HG03342 (cell line): Measurements from ENCODE around the gene ERP29.
"Not testable (repeated sequence)": the region's sequence is repeated elsewhere in the genome, so short reads cannot be mapped to it uniquely, and the experiment has no call there.

Experiments used
- ATAC-seq: cut with Tn5 transposase; IDR thresholded peaks from one replicate; pipeline ENCODE4 v1.9.1; 2021; ENCODE audit warnings: mild to moderate bottlenecking, moderate library complexity; ENCODE audit not compliant: unreplicated experiment

Gene ERP29

DNA sequence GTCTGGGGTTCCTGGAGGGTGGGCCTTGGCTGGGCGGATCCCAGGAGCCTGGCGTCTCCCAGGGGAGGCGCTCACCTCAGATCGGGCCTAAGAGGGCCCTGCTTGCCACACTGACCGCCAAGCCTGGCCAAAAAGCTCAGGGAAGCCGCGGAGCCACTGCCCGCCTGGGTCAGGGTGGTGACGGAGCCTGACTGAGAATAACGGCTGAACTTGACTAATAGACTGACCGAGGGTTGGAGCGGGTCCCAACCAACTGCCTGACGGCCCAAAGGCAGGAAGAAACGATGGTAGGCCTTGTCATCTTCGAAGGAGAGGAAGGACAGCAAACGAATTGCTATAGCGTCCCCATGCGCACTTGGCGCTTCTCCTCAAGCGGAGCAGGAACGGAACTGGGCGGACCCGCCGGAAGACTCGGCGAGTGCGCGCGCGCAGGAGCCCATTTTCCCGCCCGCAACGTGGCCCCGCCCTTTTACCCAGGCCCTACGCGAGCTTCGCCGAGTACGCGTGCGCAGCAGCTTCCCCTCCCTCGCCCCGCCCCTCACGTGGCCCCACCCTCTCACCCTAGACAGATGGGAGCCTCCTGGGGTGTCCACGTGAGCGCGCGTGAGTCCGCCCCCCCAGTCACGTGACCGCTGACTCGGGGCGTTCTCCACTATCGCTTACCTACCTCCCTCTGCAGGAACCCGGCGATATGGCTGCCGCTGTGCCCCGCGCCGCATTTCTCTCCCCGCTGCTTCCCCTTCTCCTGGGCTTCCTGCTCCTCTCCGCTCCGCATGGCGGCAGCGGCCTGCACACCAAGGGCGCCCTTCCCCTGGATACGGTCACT is at the start of gene ERP29, which contains the start of gene TMEM116:
Gene ERP29, plus strand, starts transcription at position 652 of the 826 bp plus-strand sequence. Its CDS starts 40 bp downstream, at position 692.
Gene TMEM116, minus strand, starts transcription at position 391 of the 826 bp plus-strand sequence. CDS start 7,895 bp downstream, outside the sequence.
- peak; percentile 66 for ATAC-seq

DNA sequence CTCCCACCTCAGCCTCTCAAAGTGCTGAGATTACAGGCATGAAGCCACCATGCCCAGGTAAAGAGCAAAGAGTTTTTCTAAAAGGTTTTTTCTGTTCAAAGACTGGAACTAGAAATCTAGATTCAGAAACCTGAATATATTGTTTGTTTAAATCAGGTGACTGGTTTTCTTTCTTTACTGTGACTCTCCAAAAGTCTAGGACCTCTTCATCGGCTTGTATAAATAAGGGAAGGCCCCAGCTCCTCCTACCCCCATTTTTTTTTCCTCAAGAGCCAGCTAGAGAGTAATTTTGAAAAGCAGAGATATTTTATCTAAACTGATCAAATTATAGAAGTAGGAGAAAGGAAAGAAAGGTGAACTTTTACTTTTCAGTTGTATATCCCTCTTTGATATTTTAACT is 48.3 kb upstream of the ERP29 start:
- no peak for ATAC-seq

DNA sequence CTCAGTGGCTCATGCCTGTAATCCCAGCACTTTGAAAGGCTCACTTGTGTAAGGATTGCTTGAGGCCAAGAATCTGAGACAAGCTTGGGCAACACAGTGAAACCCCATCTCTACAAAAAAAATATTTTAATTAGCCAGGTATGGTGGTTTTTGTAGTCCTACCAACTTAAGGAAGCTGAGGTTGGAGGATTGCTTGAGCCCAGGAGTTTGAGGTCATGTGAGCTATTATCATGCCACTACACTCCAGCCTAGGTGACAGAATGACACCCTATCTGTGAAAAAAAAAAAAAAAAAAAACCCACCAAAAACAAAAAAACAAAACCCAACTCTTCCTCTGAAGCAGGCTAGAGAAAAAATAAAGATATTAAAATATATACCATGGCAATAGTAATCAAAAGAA is 41.4 kb upstream of the ERP29 start:
- no peak for ATAC-seq

DNA sequence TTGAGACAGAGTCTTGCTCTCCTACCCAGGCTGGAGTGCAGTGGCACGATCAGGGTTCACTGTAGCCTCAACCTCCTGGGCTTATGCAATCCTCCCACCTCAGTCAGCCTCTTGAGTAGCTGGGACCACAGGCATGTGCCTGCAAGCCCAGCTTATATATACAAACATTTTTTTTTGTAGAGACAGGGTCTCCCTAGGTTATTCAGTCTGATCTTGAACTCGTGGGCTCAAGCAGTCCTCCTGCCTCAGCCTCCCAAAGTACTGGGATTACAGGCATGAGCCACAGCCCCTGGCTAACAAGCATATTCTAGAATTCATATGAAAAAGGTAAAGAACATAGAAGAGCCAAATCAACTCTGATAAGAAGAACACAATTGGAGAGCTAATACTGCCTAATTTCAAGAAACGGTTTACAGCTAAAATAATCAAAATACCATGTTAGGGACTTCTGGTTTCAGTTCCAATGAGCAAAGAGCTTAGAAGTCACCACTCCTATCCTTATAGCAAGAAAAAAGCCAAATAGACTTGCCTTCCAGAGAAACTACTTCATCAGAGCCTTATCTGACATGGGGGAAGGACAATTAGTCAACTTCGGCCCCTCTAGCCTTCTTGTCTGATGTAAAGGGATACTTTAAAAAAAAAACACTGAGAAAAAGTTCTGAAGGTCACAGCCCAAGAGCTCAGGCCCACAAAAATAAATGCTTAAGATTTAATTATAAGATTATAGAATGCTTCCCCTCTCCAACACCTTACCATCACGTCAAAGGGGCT is 37.9 kb upstream of the ERP29 start:
- no peak for ATAC-seq

DNA sequence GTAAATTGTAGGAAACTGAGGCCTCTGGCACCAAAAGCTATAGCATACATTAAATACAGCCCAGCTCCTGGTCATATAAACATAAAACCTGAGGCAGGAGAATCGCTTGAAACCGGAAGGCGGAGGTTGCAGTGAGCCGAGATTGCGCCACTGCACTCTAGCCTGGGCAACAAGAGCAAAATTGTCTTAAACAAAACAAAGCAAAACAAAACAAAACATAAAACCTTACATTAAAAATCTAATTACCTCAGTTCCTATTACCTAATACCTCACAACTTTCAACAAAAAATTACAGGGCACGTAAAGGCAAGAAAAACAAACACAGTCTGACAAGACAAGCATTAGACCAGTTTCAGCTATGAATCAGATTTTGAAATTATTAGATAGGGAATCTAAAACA is 36.9 kb upstream of the ERP29 start:
- no peak for ATAC-seq

DNA sequence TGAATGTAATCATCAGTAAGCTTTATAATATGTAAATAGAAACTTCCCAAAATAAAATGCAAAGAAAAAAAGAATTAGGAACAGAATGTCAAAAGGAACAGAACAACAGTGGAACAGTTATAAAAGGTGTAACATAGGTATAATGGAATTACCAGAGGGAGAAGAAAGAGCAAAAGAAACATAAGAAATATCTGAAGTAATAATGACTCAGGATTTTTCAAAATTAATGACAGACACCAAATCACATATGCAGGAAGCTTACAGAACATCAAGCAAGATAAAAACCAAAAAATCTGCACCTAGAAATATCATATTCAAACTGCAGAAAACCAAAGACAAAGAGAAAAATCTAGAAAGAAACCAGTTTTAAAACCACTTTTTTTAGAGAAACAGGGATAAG is 36.4 kb upstream of the ERP29 start:
- no peak for ATAC-seq

DNA sequence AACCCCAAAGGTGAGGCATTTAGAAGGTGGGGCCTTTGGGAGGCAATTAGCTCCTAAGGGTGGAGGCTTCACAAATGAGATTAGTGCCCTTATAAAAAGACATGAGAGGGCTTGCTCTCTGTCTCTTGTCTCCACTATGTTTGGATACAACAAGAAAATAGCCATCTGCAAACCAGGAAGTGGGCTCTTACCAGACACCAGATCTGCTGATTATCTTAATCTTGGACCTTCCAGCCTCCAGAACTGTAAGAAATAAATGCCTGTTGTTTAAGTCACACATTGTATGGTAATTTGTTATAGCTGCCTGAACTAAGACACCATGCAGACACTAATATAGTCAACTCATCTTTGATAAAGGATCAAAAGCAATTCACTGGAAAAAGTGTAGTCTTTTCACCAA is 34.7 kb upstream of the ERP29 start:
- ATAC-seq = no peak

DNA sequence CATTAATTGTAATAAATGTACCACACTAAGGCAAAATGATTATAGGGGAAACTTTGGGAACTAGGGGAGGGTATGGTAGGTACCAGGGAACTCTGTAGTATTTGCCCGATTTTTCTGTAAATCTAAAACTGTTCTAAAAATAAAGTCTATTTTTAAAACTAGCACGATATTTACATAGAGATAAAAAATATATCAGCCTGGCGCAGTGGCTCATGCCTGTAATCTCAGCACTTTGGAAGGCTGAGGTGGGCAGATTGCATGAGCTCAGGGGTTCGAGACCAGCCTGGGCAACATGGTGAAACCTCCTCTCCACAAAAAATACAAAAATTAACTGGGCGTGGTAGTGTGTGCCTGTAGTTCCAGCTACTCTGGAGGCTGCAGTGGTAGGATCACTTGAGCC is 32.6 kb upstream of the ERP29 start:
- no peak for ATAC-seq

DNA sequence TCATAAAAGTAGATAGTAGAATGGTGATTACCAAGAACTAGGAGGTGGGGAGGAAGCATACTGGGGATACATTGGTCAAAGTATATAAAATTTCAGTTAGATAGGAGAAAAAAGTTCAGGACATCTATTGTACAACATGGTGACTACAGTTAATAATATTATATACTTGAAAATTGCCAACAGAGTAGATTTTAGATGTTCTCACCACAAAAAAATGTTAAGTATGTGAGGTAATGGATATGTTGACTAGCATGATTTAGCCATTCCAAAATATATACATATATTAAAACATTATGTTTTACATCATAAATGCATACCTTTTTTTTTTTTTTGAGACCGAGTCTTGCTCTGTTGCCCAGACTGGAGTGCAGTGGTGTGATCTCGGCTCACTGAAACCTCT is 31.2 kb upstream of the ERP29 start:
- ATAC-seq = no peak

DNA sequence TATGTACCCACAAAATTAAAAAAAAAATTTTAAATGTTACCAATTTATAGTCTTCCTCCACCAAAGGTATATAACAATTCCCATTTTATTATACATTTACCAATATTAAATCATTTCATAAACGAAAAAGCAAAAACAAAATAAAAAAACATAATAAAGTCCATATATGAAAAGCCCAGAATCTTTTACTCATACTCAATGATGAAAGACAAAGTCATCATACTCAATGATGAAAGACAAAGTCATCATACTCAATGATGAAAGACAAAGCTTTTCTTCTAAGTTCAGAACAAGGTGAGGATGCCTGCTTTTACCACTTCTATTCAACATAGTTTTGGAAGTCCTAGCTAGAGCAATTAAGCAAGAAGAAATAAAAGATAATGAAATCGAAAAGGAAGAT is 28.4 kb upstream of the ERP29 start:
- no peak for ATAC-seq

DNA sequence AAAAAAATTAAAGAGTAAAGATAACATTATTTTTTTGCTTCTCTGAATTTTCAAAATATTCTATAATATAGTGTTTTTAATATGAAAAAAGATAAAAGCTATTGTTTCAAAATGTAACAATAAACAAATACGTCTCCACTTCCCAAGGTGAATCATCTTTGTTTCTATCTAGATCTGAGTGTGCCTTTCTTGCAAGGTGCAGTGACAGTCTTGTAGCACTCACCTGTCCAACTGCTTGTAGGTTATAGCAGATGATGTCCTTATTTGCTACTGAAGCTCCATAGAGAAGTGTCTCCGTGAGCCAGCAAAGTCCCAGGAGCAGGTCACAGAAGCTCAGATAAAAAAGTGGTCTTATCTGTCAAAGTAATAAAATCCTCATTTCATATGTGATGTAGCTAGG is 21.7 kb upstream of the ERP29 start:
- ATAC-seq = no peak

DNA sequence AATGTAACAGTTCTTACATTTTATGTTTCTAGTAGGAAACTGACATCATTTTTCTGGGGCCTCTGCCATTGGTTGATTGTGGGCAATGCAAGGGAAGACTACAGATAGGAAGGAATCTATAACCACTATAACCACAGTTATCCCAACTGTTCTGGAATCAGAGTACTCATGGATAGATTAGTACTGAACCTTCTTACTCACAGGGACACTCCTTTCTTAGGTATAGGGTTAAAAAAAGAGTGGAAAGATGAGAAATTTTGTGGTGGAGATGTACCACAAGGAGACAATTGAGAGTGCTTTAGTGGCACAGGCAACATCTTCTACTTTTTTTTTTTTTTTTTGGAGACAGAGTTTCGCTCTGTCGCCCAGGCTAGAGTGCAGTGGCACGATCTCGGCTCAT is 21.3 kb upstream of the ERP29 start:
- no peak for ATAC-seq

DNA sequence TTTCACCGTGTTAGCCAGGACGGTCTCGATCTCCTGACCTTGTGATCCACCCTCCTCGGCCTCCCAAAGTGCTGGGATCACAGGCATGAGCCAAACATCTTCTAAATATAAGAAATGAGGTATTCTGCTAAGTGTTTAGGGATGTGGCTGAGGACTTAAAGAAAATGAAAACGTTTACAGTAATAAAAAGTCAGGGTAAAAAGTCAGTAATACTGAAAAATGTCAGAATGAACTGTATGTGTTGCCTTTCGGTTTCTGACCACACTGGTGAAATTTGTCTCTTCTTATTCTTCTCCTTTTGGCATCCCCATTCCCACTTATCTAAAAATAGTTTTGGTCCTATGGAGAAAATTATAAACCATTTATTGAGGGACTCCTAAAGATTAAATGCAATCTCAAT is 20.8 kb upstream of the ERP29 start:
- no peak for ATAC-seq

DNA sequence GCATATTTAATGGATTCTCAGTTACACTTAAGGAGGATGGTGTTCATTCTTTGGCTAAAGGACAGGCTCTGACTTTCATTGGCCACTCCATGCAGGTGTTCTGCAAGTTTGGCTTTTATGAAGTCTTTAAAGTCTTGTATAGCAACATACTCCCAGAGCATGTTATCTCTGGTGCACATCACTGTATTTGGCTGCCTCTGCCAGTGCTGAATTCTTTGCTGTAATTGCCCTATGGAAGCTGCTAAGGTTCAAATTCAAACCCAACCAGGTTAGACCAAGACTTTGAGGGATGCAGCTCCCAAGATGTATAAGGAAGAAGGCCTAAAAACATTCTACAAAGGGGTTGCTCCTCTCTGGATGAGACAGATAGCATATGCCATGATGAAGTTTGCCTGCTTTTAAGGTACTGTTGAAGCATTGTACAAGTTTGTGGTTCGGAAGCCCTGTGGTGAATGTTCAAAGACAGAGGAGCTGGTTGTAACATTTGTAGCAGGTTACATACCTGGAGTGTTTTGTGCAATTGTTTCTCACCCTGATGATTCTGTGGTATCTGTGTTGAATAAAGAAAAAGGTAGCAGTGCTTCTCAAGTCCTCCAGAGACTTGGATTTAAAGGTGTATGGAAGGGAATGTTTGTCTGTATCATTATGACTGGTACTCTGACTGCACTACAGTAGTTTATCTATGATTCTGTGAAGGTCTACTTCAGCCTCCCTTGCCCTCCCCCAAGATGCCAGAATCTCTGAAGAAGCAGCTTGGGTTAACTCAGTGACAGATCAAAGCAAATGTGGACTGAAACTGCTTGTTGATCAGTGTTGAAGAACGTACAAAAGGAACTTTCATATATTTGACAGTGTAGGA is 19.7 kb upstream of the ERP29 start:
- peak; percentile 63 for ATAC-seq

DNA sequence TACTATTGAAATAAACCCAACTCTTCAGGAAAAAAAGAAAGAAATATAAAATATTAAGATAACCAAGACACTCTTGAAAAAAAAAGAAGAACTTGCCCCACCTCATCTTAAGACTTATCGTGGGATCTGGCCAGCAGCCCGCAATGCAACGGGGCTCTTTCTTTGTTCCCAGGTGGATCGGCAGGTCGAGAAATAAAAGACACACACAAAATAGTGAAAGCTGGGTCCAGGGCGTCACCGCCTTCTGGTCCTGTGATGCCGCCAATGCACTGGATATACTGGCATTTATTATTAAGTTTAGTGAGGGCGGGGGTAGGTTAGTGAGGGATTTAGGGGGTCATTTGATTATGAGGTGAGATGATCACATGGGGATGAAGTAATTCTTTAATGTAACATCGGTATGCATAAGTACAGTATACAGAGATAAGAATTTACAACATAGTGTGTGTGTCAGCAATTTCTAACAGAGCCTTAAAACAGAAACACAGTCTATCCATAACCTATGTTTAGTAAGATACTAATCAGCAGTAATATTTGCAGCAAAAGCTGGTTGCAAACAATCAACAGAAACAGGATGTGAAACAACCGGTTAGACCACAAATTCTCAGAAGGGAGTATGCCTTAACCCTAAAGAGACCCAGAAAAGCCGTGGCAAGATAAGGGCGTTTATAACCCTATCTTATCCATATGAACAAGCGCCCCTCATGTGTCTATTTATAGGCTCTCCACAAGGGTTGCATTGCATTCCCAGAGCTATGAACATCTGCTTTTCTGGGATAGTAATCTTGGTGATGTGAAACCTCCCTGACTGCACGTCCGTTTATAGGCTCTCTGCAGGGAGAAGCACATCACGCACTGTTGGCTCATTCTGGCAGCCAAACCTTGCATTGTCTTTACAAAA is 18.8 kb upstream of the ERP29 start:
- ATAC-seq = peak; percentile 14

DNA sequence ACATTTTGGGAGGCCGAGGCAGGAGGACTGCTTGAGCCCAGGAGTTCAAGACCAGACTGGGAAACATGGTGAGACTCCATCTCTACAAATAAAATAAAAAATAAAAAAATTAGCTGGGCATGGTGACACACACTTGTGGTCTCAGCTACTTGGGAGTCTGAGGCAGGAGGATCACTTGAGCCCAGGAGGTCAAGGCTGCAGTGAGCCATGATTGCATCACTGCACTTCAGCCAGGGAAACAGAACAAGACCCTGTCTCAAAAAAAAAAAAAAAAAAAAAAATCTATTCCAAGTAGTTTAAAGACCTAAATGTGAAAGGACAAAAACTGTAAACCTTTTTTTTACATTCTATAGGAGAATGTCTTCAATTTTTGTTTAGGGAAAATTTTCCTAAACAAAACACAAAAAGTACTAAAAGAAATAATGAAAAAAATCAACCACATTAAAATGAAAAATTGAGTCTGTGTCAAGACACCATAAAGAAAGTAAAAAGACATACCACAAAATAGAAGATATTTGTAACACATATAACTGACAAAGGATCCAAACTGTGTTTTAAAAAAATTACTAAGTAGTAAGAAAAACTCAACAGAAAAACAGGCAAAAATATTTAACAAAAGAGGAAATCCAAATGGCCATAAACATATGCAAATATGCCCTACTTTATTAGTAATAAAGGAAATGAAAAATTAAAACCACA is 17.3 kb upstream of the ERP29 start:
- no peak for ATAC-seq

DNA sequence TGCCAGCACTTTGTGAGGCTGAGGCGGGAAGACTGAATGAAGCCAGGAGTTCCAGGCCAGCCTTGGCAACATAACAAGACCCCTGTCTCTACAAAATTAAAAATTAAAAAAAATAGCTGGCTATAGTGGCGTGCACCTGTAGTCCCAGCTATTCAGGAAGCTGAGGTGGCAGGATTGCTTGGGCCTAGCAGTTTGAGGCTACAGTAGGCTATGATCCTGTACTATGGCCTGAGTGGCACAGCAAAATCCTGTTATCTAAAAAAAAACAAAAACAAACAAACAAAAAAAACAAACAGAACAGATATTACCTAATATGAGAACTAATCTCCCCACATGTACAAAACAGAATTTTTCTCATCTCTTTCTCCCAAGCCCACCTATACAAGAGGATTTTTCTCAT is 15.9 kb upstream of the ERP29 start:
- no peak for ATAC-seq

DNA sequence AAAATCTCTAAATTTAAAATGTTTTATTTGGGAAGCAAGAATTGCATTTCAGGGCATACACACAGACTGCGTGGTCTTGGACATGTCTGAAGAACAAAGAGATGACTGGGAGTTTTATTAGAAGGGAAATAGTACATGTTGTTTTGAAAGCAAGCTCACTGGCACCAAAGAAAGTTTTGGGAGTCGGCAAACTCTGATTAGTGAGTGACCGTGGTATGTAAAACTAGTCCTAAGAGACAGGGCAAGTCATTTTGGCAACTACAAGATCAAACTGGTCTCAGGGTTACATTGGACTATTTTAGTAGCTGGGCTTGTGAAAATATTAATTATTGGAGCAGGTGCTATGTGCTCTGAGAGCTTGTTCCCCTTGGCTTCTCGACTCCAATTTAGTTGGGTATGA is 15.2 kb upstream of the ERP29 start:
- no peak for ATAC-seq

DNA sequence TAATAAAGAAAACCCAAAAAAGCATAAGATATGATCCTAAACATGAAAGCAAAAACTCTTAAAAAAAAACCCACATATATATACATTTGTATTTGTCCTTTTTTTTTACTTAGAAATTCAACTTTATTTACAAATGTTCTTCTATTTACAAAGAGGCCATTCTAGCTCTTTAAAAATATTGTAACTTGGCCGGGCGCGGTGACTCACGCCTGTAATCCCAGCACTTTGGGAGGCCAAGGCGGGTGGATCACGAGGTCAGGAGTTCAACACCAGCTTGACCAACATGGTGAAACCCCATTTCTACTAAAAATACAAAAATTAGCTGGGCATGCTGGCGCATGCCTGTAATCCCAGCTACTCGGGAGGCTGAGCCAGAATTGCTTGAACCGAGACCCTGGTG is 14.1 kb upstream of the ERP29 start:
- not testable (repeated sequence) for ATAC-seq

DNA sequence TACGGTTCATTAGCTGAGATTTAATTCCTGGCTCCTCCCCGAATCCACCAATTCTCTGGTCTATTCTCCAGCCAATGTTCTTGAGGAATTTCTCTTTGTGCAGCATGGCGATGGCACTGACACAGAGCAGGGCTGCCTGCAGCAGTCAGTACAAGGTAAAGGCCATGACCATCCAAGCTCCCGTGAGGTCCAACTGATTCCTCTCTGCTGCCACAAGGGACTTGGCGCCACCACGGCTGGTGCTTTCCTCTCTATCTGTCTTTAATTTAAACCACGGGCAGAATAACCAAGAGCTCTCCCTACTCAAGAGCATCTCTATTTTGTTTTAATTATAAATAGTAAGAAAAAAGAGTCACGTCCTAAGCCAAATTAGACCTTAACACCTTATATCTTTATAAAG is 12.4 kb upstream of the ERP29 start:
- no peak for ATAC-seq
